Panc1 (cell line): ENCODE data around the gene MAP1LC3A. TPM values are rescaled to one million over a fixed set of nuclear protein-coding genes. Genes with fewer than 3 reads are reported as not detected.

Source experiments
- ATAC-seq: fragments of 200-7000 bp; cut with Tn5 transposase; 2 replicates; pipeline ENCODE4 v1.9.1; 2020; ENCODE audit warnings: mild to moderate bottlenecking, moderate library complexity
- BruUV-seq: library from RNA; stranded (reverse); fragments of 400-500 nt; replicated peaks from 2 replicates; lab custom pipeline; 2021; lab: Mats Ljungman, UMichigan
- CTCF ChIA-PET: fragments of 300-600 bp; sonication (Branson Sonifier 250); formaldehyde crosslinking; loops from one replicate; lab custom pipeline; 2022; ENCODE audit warnings: antibody characterized with exemption; lab: Charles Lee
- POLR2A ChIA-PET: fragments of 300-600 bp; sonication (Branson Sonifier 250); formaldehyde crosslinking; loops from one replicate; lab custom pipeline; 2022; ENCODE audit warnings: antibody characterized with exemption; lab: Charles Lee
- DNase-seq: peaks from one replicate; pipeline ENCODE4 v3.0.0-alpha.2; 2010; ENCODE audit warnings: low read depth, low spot score
- H3K27ac ChIP-seq: 2 replicates; pipeline ENCODE4 v1.5.1; 2011; ENCODE audit warnings: mild to moderate bottlenecking, low read length, inconsistent platforms
- H3K27me3 ChIP-seq: fragments of 200-500 bp; sonication (Bioruptor generic); 2 replicates; pipeline ENCODE4 v1.6.0; 2014; ENCODE audit warnings: low read length, inconsistent platforms; ENCODE audit not compliant: control insufficient read depth, insufficient read depth
- H3K36me3 ChIP-seq: fragments of 200-500 bp; sonication (Bioruptor generic); 2 replicates; pipeline ENCODE4 v1.5.1; 2014; ENCODE audit warnings: inconsistent platforms, mild to moderate bottlenecking, low read length, moderate library complexity; ENCODE audit not compliant: control insufficient read depth, insufficient read depth
- H3K4me1 ChIP-seq: 2 replicates; pipeline ENCODE4 v1.5.1; 2011; ENCODE audit warnings: inconsistent platforms, mild to moderate bottlenecking, low read length, moderate library complexity; ENCODE audit not compliant: control insufficient read depth, insufficient read depth
- H3K4me3 ChIP-seq, 2 experiments: 2 replicates each; pipeline ENCODE4 v1.5.1; 2011 to 2012; ENCODE audit warnings: low read depth in 2 of 2, low read length in 2 of 2, mild to moderate bottlenecking in 2 of 2, inconsistent platforms in 1 of 2, moderate library complexity in 1 of 2
- H3K9me3 ChIP-seq: fragments of 200-500 bp; sonication (Bioruptor generic); 2 replicates; pipeline ENCODE4 v1.5.1; 2014; ENCODE audit warnings: low read depth, mild to moderate bottlenecking, inconsistent platforms, low read length, moderate library complexity; ENCODE audit not compliant: control insufficient read depth, insufficient read depth
- CTCF ChIP-seq: fragments of 450-650 bp; IDR thresholded peaks from 2 replicates; pipeline ENCODE4 v1.5.1; 2017; ENCODE audit warnings: mild to moderate bottlenecking
- POLR2AphosphoS5 ChIP-seq: IDR thresholded peaks from 2 replicates; pipeline ENCODE4 v1.6.1; 2012; ENCODE audit warnings: mild to moderate bottlenecking, low read depth, low read length, moderate library complexity
- REST ChIP-seq, 2 experiments: IDR thresholded peaks; 2 replicates each; pipeline ENCODE4 v1.6.1; 2011 to 2012; ENCODE audit warnings: low read depth in 2 of 2, control low read depth in 1 of 2, low read length in 1 of 2, mild to moderate bottlenecking in 1 of 2, moderate library complexity in 1 of 2; ENCODE audit not compliant: insufficient read depth in 1 of 2
- SIN3A ChIP-seq: IDR thresholded peaks from 2 replicates; pipeline ENCODE4 v1.6.1; 2012; ENCODE audit warnings: low read depth, mild to moderate bottlenecking, low read length, moderate library complexity, borderline replicate concordance; ENCODE audit not compliant: insufficient read depth
- TCF7L2 ChIP-seq: IDR thresholded peaks from 2 replicates; pipeline ENCODE4 v1.6.1; 2011; ENCODE audit warnings: mild to moderate bottlenecking, low read depth, low read length, inconsistent platforms
- in situ Hi-C: cut with HindIII; loops from 2 replicates; pipeline ENCODE4 v1.10.0; 2016; ENCODE audit warnings: low sequenced_read_pairs, low pct_unique_long_range_greater_than_20kb
- intact Hi-C: fragments of 100-400 bp; cut with micrococcal nuclease; formaldehyde crosslinking; loops from one replicate; pipeline ENCODE4 v1.10.0; 2022; ENCODE audit not compliant: unreplicated experiment
- total RNA-seq: library from RNA; stranded (reverse); gene quantifications from one replicate; pipeline ENCODE4 v1.2.1, GENCODE V29; 2021; ENCODE audit not compliant: unreplicated experiment

MAP1LC3A gene
- total RNA-seq, 1 experiment from 2014 or later, result 25.1 TPM

GRCh38 chr20:34585019-34585418, 26.5 kb downstream of the MAP1LC3A start:
- no peak for ATAC-seq
- Histone ChIP-seq H3K9me3 (no peaks in the 10 kb centered on the region), H3K27me3 (no peaks in the 10 kb centered on the region), H3K4me1 (no peaks in the 10 kb centered on the region), H3K27ac (no peak overlapping the region), H3K36me3 (no peaks in the 10 kb centered on the region; the same call in 1 of the 2 replicates), H3K4me3 (no peak overlapping the region)
- BruUV-seq, result no TSS peak
- DNase-seq, result no peak
- intact Hi-C loops, result no loop called here
- TF ChIP-seq CTCF (no peak), REST (IDR thresholded peaks at IDR 0.05; ENCODE audit: insufficient read depth in 1 of 2, low read depth in 2 of 2, low read length in 1 of 2) (no peak), SIN3A (no peak), POLR2AphosphoS5 (no peak), TCF7L2 (no peak)
- POLR2A ChIA-PET, result interaction anchor here (0.6 kb wide), 1 partner anchor 272 kb away, joined by 19 read pairs; no protein-coding TSS in a partner anchor
- in situ Hi-C loops, result no loop called here
- CTCF ChIA-PET, result no interaction called here

- Histone ChIP-seq H3K27ac (no peak overlapping the region), H3K9me3 (no peaks in the 10 kb centered on the region), H3K4me1 (no peaks in the 10 kb centered on the region), H3K27me3 (no peaks in the 10 kb centered on the region), H3K36me3 (no peaks in the 10 kb centered on the region; the same call in 1 of the 2 replicates), H3K4me3 (no peak overlapping the region)
- intact Hi-C loops (no loop called here), in situ Hi-C loops (no loop called here)
- BruUV-seq, result no TSS peak
- DNase-seq (no peak), ATAC-seq (no peak)
- TF ChIP-seq POLR2AphosphoS5 (no peak), REST (IDR thresholded peaks at IDR 0.05; ENCODE audit: insufficient read depth in 1 of 2, low read depth in 2 of 2, low read length in 1 of 2) (no peak), SIN3A (no peak), CTCF (no peak), TCF7L2 (no peak)
- ChIA-PET POLR2A (no interaction called here), CTCF (no interaction called here)
These were observed 28.1 kb downstream of the MAP1LC3A start for GRCh38 chr20:34586488-34587163.
